HG02970 (cell line): ENCODE results near the gene TSPOAP1.
"Not testable (repeated sequence)": the region's sequence is repeated elsewhere in the genome, so short reads cannot be mapped to it uniquely, and the experiment has no call there.

Experiments used
- ATAC-seq: cut with Tn5 transposase; IDR thresholded peaks from one replicate; pipeline ENCODE4 v1.9.1; 2021; ENCODE audit warnings: mild to moderate bottlenecking, moderate library complexity, moderate number of reproducible peaks; ENCODE audit not compliant: unreplicated experiment, low FRiP score

Gene TSPOAP1

DNA sequence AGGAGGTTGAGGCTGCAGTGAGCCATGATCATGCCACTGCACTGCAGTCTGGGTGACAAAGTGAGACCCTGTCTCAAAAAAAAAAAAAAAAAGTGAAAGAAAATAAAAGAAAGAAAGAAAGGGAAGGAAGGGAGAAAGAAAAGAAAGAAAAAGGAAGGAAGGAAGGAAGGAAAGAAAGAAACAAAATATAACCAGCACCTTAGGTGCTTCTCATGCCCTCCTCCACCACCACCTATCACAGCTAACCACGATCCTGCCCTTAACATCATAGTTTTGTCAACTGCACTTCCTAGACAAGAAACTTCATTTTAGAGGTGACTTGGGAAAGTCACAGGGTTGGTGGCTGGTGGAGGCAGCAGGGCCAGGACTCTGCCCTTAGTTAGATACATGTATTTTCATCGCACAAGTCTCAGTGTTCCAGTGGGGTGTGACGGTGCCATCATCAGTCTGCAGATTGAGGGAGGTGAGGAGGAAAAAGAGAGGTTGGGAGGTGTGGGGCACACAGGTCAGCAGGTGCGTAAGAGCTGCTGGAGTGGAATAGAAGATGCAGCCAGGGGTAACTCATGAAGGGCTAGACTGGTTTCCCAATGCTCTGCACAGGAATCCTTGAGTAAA, 13.4 kb upstream of the TSPOAP1 start:
- no peak for ATAC-seq

DNA sequence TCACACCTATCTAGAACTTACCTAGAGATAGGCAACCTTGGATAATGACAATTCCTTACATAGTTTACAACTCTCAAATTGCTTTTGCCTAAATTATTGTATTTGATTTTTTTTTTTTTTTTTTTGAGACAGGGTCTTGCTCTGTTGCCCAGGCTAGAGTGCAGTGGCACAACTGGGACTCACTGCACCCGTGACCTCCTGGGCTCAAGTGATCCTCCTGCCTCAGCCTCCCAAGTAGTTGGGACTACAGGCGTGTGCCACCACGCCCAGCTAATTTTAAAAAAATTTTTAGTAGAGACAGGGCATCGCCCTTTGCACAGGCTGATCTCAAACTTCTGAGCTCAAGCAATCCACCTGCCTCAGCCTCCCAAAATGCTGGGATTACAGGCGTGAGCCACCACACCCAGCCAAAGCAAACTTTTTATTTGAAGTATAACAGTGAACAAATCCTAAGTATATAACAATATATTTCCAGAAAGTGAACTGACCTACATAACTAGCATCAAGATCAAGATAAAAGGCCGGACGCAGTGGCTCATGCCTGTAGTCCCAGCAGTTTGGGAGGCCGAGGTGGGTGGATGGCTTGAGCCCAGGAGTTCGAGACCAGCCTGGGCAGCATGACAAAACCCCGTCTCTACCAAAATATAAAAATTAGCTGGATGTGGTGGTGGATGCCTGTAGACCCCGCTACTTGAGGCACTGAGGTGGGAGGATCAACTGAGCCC, 12.7 kb upstream of the TSPOAP1 start:
- not testable (repeated sequence) for ATAC-seq

GRCh38 chr17:58340405-58340876, 11.8 kb upstream of the TSPOAP1 start:
- no peak for ATAC-seq

DNA sequence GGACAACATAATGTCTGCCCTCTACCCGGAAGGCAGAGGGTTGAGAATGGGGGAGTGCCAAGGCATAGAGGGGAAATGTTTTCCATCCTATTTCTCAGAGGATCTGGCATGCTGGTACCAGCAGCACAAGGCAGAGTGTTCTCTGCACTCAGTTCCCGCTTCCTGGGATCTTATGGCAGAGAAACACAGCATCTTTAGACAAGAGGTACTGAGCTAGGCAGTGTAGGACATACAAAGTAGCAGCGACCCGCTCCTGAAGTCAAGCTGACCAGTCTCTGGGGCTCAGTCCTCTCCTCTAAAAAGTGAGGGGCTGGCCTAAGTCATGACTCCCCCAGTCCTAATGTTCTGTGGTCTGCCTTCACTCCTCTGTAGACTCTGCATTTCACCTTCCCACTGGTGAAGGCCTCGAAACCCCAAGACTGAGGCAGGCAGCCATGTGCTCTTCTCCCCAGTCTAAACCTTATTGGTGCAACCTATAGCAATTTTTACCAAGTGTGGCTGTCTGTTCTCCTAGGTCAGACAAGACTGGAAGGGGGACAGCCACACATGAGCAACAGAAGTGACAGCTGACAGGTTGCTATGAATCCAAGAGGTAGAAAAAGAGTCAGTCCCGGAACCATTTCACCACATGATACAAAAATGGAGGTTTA, 11.3 kb upstream of the TSPOAP1 start:
- ATAC-seq: no peak

DNA sequence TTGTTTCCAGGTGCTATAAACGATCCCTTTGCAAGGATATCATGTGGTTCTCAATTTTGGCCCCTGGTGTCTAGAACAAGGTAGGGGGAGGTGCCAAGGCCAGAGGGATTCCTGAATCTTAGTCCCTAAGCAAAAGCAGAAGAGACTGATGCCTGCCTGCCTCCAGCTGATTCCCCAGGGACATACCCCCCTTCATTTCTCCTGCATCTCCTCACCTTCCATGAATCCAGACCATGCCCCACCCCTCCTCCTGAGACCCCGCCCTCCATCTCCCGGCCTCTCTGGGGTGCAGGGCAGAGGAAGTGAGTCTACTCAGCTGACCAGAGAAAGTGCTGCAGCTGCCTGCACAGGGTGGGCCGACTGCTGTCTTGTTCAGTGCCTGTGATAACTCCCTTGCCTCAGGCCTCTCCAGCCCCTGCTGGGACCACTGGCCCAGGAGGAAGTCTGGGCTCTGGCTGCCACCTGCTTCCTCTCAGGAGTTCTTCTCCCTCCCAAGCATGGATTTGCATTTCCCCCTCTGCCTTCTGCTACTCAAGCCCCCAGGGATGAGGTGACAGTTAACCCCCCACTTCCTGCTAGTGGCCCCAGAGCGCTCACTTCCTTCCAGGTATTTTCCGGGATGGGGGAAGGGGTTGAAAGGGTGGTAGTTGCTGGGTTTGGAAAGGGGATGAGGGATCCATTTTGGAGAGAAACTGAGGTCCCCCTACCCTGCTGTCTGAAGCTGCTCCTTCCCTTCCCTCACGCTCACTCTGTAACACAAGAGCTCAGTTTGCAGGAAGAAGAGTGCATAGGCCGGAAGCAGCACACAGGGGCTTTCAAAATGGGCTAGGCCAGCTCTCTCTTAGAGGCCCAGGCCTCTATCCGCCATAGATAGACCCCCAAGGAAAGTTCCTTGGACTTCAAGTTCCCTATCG, 10.5 kb upstream of the TSPOAP1 start:
- ATAC-seq: no peak

- no peak for ATAC-seq
Observed at GRCh38 chr17:58338454-58338840, 9.9 kb upstream of the TSPOAP1 start.

- ATAC-seq: peak; percentile 49
Observed at GRCh38 chr17:58337600-58338453, 9.2 kb upstream of the TSPOAP1 start.

DNA sequence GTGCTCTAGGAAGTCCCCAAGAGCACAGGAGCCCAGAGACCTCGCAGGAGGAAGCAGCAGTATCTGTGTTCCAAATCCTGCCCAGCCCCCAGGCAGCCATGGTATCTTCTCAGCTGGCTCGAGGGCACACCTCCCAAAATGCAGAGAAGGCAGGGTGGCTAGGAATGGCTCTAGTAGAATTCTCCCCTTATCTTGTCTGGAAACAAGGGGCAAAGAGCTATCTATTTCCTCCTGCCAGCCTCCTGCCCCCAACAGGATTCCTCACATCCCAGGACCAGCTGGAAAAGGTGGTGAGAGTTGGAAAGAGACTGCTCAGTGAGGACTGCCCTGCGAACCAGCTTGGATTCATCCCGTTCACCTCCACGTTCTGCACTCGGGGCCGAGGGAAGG, 8.6 kb upstream of the TSPOAP1 start:
- ATAC-seq: no peak

GRCh38 chr17:58336456-58337209, 8.0 kb upstream of the TSPOAP1 start:
- no peak for ATAC-seq

DNA sequence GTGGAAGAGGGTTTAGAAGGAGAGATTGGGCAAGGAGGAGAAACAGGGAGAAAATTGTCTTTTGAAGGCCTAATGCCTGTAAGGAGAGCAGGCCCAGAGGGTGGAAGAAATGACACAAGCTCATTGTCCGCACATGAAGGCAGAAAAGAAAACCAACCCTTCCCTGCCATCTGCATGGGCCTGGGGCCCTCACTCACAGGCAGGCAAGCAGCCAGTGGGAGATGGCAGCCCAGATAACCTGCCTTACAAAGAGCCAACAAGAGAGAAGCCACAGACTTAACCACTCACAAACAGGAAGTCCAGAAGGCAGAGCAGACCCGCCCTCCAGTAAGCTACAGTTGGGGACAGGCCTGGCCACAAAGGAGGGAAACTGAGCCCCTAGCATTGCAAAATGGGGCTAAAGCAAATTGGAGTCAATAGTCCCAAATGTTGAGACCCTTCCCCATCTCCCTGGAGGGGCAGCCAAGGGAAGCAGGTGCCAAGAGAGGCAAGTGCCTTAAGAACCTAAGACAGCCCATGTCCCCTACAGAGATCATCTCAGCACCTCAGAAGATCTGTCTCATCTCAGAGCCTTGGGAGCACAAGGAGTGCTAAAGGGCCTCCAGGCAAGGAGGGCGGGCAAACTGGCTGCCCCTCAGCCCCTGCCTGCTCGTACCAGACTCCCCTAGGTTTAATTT, 7.3 kb upstream of the TSPOAP1 start:
- no peak for ATAC-seq

DNA sequence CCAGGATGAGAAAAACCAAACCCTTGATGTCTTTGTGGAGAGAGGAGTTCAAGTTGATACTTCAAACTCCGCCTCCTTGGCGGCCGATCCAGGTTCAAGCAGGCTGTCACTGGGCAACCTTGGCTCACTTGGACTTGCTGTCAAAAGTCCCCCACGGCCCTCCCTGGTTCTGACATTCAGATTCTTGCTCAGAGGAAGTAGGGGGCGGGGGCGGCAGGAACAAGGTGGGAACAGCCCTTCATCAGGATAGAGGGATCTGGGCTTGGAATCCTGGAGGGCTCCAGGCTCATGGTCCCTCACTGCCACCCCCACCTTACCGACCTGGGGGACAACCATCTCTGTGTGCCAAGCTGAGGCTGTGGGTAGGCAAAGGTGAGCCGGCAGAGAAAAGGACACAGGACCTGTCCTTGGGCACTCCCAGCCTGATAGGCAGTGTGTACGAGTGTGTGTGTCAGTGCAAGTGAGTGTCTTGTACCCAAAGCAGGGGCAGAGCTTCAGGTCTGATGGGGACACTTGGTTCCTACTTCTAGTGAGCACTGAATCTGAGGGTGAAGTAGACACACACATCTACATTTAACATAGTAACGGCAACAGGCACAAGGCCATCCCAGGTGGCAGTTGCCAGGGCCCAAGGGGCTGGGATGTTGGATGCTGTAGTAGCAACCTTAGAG, 6.6 kb upstream of the TSPOAP1 start:
- no peak for ATAC-seq

DNA sequence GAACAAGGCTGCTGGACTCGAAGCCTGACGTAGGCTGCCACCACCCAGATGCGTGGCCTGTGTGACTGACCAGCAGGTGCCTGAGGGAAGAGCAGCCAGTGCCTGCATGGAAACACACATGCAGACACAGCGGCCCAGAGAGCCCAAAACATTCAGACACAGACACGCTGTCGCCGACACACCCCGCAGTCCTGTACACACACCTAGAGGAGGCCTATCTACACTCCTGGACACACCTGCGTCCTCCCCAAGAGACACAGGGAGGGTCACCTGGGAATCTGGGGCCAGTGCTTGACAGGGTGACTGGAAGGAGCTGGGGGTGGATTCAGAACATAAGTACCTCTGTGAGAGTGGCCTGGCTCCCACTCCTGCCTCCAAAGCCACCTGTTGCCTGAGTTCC, 6.1 kb upstream of the TSPOAP1 start:
- ATAC-seq: no peak

- ATAC-seq: no peak
Observed at GRCh38 chr17:58334256-58334655, 5.7 kb upstream of the TSPOAP1 start.

- ATAC-seq: no peak
Observed at GRCh38 chr17:58333736-58334207, 5.2 kb upstream of the TSPOAP1 start.

- no peak for ATAC-seq
Observed at GRCh38 chr17:58332778-58333735, 4.5 kb upstream of the TSPOAP1 start.

DNA sequence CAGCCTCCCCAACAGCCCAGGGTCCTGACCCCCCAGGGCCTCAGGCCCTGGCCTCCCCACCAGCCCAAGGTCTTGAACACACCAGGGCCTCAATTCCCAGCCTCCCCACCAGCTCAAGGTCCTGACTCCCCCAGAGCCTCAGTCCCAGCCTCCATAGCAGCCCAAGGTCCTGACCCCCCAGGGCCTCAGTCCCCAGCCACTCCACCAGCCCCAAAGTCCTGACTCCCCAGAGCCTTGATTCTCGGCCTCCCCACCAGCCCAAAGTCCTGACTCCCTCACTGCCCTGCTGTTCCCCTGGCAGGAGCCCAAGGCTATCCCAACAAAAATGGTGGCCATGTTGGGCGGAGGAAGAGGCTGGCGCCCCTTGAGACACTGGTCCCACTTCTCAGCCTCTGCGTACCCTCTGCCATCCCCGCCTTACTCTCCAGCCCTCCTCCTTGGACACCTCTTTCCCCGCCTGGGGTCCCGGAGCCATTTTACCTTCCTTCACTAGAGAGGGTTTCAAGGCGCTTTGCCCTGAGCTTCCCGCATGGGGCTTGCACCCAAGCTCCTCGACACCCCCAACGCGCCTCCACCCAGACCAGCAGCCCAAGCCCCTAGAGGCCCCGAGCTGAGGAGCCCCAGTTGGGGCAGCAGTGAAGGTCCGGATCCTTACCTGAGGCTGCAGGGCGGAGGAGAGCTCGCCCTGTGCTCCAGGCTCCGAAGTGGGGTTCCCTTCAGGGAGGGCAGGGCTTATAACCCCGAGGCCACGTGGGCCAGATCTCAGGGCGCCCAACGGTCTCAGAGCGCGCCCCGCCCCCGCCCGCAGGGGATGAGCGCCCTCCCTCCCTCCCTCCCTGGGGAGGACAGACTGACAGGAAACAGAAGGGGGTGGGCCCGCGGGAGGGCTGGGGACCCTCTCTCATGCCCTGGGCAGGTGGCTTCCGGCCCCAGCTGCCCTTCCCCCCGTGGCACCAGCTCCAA, 3.5 kb upstream of the TSPOAP1 start:
- ATAC-seq: peak; percentile 32
